A549 (cell line): ENCODE data around the gene SNTB2.
"Not testable (repeated sequence)": the region's sequence is repeated elsewhere in the genome, so short reads cannot be mapped to it uniquely, and the experiment has no call there.

ENCODE experiments used
- CHD2 ChIP-seq: fragments of 150-350 bp; IDR thresholded peaks from 2 replicates; pipeline ENCODE4 v1.6.1; 2014; ENCODE audit warnings: low read length; ENCODE audit not compliant: partially characterized antibody
- EP300 ChIP-seq, 2 experiments: fragments of >200 bp; sonication (Bioruptor Twin); formaldehyde crosslinking; IDR thresholded peaks; 2 replicates in 1 of 2; 3 replicates in 1 of 2; pipeline ENCODE4 v1.6.1; 2016 to 2017
- FOSB ChIP-seq: fragments of 250-450 bp; sonication (Bioruptor Pico); IDR thresholded peaks from 2 replicates; pipeline ENCODE4 v1.5.0; 2020; ENCODE audit warnings: mild to moderate bottlenecking, moderate library complexity
- HOXA7 ChIP-seq: fragments of 250-450 bp; sonication (Bioruptor Pico); IDR thresholded peaks from 2 replicates; pipeline ENCODE4 v1.5.0; 2020; ENCODE audit warnings: mild to moderate bottlenecking, moderate library complexity
- KDM1A ChIP-seq: fragments of 200-600 bp; sonication (generic); IDR thresholded peaks from 2 replicates; pipeline ENCODE4 v1.6.1; 2016; ENCODE audit warnings: low read depth, mild to moderate bottlenecking
- MAZ ChIP-seq: fragments of 150-350 bp; IDR thresholded peaks from 2 replicates; pipeline ENCODE4 v1.6.1; 2014; ENCODE audit warnings: antibody characterized with exemption, low read depth, low read length, borderline replicate concordance
- POLR2A ChIP-seq: IDR thresholded peaks from 2 replicates; pipeline ENCODE4 v1.6.1; 2012; ENCODE audit warnings: mild to moderate bottlenecking, low read length
- SMC3 ChIP-seq: fragments of >200 bp; sonication (Bioruptor Twin); formaldehyde crosslinking; IDR thresholded peaks from 3 replicates; pipeline ENCODE4 v1.6.1; 2018; ENCODE audit warnings: inconsistent platforms
- SREBF2 ChIP-seq: fragments of 450-650 bp; IDR thresholded peaks from 2 replicates; pipeline ENCODE4 v1.6.1; 2014; ENCODE audit warnings: mild to moderate bottlenecking, moderate library complexity
- TF ChIP-seq, protein P1 (sequence below): IDR thresholded peaks from 2 replicates; pipeline ENCODE4 v1.6.1; 2012
- TF ChIP-seq, protein P2 (sequence below): fragments of >200 bp; sonication (Bioruptor Twin); formaldehyde crosslinking; IDR thresholded peaks from 3 replicates; pipeline ENCODE4 v1.5.1; 2016
- TF ChIP-seq, protein P3 (sequence below): fragments of 200-600 bp; sonication (generic); IDR thresholded peaks from 2 replicates; pipeline ENCODE4 v1.6.1; 2016; ENCODE audit warnings: antibody characterized with exemption, mild to moderate bottlenecking, moderate library complexity
- TF ChIP-seq, protein P4 (sequence below): fragments of 450-650 bp; IDR thresholded peaks from 2 replicates; pipeline ENCODE4 v1.6.1; 2014; ENCODE audit warnings: antibody characterized with exemption

DNA sequence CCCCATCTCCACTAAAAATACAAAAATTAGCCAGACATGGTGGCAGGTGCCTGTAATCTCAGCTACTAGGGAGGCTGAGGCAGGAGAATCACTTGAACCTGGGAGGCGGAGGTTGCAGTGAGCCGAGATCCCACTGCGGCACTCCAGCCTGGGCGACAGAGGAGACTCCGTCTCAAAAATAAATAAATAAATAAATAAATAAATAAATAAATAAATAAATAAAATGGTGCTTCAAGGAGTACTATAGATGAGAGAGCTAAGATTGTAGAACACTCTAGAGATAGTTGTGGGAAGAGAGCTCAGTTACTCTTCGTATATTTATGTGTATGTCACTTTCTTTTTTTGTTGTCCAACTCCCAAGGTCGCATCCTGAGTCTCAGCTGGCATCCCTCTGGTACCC is 47.5 kb upstream of the SNTB2 start:
- not testable (repeated sequence) for TF ChIP-seq KDM1A; HOXA7; MAZ; SMC3; POLR2A; FOSB (CRISPR knock-in tag); EP300 (IDR thresholded peaks at IDR 0.05); CHD2; SREBF2
- TF ChIP-seq, protein P1, sequence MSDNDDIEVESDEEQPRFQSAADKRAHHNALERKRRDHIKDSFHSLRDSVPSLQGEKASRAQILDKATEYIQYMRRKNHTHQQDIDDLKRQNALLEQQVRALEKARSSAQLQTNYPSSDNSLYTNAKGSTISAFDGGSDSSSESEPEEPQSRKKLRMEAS = not testable (repeated sequence)
- TF ChIP-seq, protein P2, sequence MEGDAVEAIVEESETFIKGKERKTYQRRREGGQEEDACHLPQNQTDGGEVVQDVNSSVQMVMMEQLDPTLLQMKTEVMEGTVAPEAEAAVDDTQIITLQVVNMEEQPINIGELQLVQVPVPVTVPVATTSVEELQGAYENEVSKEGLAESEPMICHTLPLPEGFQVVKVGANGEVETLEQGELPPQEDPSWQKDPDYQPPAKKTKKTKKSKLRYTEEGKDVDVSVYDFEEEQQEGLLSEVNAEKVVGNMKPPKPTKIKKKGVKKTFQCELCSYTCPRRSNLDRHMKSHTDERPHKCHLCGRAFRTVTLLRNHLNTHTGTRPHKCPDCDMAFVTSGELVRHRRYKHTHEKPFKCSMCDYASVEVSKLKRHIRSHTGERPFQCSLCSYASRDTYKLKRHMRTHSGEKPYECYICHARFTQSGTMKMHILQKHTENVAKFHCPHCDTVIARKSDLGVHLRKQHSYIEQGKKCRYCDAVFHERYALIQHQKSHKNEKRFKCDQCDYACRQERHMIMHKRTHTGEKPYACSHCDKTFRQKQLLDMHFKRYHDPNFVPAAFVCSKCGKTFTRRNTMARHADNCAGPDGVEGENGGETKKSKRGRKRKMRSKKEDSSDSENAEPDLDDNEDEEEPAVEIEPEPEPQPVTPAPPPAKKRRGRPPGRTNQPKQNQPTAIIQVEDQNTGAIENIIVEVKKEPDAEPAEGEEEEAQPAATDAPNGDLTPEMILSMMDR = not testable (repeated sequence)
- TF ChIP-seq, protein P3, sequence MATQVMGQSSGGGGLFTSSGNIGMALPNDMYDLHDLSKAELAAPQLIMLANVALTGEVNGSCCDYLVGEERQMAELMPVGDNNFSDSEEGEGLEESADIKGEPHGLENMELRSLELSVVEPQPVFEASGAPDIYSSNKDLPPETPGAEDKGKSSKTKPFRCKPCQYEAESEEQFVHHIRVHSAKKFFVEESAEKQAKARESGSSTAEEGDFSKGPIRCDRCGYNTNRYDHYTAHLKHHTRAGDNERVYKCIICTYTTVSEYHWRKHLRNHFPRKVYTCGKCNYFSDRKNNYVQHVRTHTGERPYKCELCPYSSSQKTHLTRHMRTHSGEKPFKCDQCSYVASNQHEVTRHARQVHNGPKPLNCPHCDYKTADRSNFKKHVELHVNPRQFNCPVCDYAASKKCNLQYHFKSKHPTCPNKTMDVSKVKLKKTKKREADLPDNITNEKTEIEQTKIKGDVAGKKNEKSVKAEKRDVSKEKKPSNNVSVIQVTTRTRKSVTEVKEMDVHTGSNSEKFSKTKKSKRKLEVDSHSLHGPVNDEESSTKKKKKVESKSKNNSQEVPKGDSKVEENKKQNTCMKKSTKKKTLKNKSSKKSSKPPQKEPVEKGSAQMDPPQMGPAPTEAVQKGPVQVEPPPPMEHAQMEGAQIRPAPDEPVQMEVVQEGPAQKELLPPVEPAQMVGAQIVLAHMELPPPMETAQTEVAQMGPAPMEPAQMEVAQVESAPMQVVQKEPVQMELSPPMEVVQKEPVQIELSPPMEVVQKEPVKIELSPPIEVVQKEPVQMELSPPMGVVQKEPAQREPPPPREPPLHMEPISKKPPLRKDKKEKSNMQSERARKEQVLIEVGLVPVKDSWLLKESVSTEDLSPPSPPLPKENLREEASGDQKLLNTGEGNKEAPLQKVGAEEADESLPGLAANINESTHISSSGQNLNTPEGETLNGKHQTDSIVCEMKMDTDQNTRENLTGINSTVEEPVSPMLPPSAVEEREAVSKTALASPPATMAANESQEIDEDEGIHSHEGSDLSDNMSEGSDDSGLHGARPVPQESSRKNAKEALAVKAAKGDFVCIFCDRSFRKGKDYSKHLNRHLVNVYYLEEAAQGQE = not testable (repeated sequence)
- TF ChIP-seq, protein P4, sequence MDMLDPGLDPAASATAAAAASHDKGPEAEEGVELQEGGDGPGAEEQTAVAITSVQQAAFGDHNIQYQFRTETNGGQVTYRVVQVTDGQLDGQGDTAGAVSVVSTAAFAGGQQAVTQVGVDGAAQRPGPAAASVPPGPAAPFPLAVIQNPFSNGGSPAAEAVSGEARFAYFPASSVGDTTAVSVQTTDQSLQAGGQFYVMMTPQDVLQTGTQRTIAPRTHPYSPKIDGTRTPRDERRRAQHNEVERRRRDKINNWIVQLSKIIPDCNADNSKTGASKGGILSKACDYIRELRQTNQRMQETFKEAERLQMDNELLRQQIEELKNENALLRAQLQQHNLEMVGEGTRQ = not testable (repeated sequence)
